ENCODE results near the gene ZBTB18.

Gene ZBTB18

DNA sequence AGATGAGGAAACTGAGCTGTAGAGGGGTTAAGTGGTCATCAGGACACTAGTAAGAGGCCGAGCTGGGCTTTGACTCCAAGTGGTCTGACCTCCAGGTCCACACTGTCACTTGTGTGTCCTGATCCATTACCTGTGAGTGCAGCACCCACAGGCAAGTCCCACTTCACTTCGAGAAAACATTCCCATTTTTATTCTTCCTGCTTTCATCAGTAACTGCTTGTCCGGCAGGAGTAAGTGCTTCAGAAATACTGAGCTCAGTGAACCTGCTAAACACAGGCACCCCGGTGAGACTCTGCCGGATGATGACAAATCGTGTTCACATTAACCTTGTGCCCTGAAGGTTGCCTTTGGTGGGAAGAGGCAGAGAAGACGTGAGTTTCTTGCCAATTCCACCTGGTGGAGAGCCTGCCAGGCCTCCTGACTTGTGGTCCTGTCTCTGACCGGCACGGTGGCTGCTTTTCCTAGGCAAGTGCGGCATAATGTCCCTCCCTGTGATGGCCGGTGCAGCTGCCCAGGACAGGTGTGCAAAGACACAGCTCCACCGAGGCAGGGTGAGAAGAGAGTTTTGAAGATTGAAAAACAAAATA is 29.4 kb downstream of the ZBTB18 start:
- no peak for DNase-seq (ENCODE audit: insufficient read length)
- FAIRE-seq = no peak
- TF ChIP-seq POLR2A (IDR thresholded peaks at IDR 0.05; ENCODE audit: low read depth, low read length) = no peak
- TF ChIP-seq POLR2AphosphoS5 (IDR thresholded peaks at IDR 0.05; ENCODE audit: low read depth, low read length) = no peak
- TF ChIP-seq TAF1 (IDR thresholded peaks at IDR 0.05; ENCODE audit: borderline replicate concordance, low read depth, low read length) = no peak

DNA sequence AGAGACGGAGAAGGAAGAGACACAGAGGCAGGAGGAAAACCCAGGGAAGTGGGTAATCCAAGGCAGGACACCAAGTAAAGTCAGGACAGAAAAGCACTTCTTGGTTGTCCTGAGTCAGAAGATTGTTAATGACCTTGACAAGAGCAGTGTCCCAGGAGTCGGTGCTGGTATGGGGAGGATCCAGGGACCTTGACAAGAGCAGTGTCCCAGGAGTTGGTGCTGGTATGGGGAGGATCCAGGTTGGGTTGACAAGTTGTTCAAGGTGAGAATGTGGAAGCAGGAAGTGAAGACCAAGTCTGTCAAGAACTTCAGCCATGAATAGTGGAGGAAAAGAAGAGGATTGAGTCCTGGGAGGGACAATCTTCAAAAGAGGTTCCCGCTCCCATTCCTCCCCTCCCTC is 31.9 kb downstream of the ZBTB18 start:
- no peak for TF ChIP-seq TAF1 (IDR thresholded peaks at IDR 0.05; ENCODE audit: borderline replicate concordance, low read depth, low read length)
- TF ChIP-seq POLR2A (IDR thresholded peaks at IDR 0.05; ENCODE audit: low read depth, low read length) = no peak
- no peak for TF ChIP-seq POLR2AphosphoS5 (IDR thresholded peaks at IDR 0.05; ENCODE audit: low read depth, low read length)
- no peak for FAIRE-seq
- DNase-seq (ENCODE audit: insufficient read length) = no peak

DNA sequence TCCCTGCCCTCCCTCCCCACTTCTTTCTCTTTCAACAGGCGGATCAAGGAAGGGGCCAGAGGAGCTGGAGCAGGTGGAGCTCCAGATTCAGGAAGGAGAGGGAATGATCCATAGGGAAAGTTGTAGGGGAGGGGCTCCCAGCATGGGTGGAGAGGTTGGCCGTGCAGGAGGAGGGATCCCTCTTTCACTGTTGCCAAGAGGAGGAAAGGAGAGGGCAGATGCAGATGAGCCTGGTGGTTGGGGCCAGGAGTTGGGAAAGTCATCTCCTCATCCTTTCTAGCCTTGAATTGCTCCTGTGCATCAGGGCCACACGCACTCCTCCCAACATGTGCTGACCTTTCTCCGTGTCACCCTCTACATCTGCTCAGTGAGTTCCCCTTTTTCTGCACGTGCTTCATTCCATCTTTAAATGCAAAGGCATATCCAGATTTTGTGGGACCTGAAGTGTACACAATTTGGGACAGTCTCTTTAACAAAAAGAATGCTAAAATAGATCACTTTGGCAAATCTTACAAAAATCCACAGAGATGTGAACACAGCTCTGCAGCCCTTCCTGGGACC is 32.4 kb downstream of the ZBTB18 start:
- no peak for DNase-seq (ENCODE audit: insufficient read length)
- no peak for TF ChIP-seq POLR2AphosphoS5 (IDR thresholded peaks at IDR 0.05; ENCODE audit: low read depth, low read length)
- no peak for TF ChIP-seq POLR2A (IDR thresholded peaks at IDR 0.05; ENCODE audit: low read depth, low read length)
- TF ChIP-seq TAF1 (IDR thresholded peaks at IDR 0.05; ENCODE audit: borderline replicate concordance, low read depth, low read length) = no peak
- no peak for FAIRE-seq

DNA sequence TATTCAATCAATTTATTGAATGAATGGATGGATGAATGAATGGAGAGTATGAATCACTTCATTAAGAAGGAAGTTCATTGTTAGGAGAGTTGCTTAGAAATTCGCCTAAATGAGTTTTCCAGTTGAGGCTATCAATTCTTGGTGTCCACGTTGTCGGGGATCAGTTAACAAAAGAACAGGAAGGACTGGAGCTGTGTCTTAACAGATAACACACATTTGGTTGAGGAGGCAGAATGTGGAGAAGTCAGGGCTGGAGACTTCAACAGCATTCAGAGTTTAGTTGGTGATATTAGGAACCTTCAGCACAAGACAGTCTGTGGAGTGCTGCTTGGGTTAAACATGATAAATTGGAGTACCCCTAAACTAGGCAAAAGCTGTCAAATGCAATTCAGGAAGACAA is 33.7 kb downstream of the ZBTB18 start:
- FAIRE-seq (no peak), DNase-seq (ENCODE audit: insufficient read length) (no peak)
- TF ChIP-seq TAF1 (IDR thresholded peaks at IDR 0.05; ENCODE audit: borderline replicate concordance, low read depth, low read length) = no peak
- no peak for TF ChIP-seq POLR2A (IDR thresholded peaks at IDR 0.05; ENCODE audit: low read depth, low read length)
- TF ChIP-seq POLR2AphosphoS5 (IDR thresholded peaks at IDR 0.05; ENCODE audit: low read depth, low read length) = no peak

- DNase-seq (ENCODE audit: insufficient read length) = no peak
- no peak for FAIRE-seq
- TF ChIP-seq POLR2AphosphoS5 (IDR thresholded peaks at IDR 0.05; ENCODE audit: low read depth, low read length) (no peak), POLR2A (IDR thresholded peaks at IDR 0.05; ENCODE audit: low read depth, low read length) (no peak), TAF1 (IDR thresholded peaks at IDR 0.05; ENCODE audit: borderline replicate concordance, low read depth, low read length) (no peak)
Observed at GRCh38 chr1:244085891-244086290, 34.8 kb downstream of the ZBTB18 start.

GRCh38 chr1:244087021-244087560 is 36.0 kb downstream of the ZBTB18 start:
- FAIRE-seq = no peak
- no peak for DNase-seq (ENCODE audit: insufficient read length)
- TF ChIP-seq POLR2A (IDR thresholded peaks at IDR 0.05; ENCODE audit: low read depth, low read length) = no peak
- no peak for TF ChIP-seq TAF1 (IDR thresholded peaks at IDR 0.05; ENCODE audit: borderline replicate concordance, low read depth, low read length)
- no peak for TF ChIP-seq POLR2AphosphoS5 (IDR thresholded peaks at IDR 0.05; ENCODE audit: low read depth, low read length)

DNA sequence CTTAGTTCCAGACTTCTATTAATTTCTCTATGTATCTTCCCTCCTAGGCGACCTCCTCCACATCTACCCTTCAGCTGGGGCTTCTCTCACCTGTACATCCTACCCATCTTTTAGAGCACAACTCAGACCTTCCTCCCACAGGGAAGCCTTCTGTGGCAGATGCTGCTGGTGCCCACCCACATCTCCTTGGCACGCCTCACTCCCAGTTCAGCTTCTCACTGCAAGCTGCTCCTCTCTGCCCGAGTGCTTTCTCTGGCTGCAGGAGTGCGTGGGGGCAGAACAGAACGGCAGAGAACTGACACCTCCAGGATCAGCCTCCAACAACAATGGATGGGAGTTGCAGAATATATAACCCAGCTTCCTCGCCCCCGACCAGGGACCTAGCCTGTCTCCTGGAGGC is 36.5 kb downstream of the ZBTB18 start:
- no peak for DNase-seq (ENCODE audit: insufficient read length)
- FAIRE-seq = no peak
- no peak for TF ChIP-seq POLR2AphosphoS5 (IDR thresholded peaks at IDR 0.05; ENCODE audit: low read depth, low read length)
- TF ChIP-seq TAF1 (IDR thresholded peaks at IDR 0.05; ENCODE audit: borderline replicate concordance, low read depth, low read length) = no peak
- no peak for TF ChIP-seq POLR2A (IDR thresholded peaks at IDR 0.05; ENCODE audit: low read depth, low read length)

DNA sequence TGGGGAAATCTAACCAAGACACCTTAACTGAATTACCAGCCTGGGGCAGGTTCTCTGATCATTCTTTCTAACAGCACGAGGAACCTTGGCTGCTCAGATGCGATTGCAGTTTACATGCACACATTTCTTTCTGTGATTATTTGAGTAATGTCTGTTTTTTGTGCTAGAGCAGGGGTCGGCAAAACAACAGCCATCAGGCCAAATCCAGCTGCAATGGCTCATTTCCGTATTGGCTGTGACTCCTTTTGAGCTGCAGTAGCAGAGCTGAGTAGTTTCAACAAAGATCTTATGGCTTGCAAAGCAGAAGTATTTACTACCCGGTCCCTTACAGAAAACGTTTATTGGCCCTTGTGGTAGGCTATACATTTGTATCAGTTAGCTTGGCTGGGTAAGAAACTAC is 37.1 kb downstream of the ZBTB18 start:
- no peak for FAIRE-seq
- DNase-seq (ENCODE audit: insufficient read length) = no peak
- TF ChIP-seq POLR2A (IDR thresholded peaks at IDR 0.05; ENCODE audit: low read depth, low read length) = no peak
- no peak for TF ChIP-seq POLR2AphosphoS5 (IDR thresholded peaks at IDR 0.05; ENCODE audit: low read depth, low read length)
- TF ChIP-seq TAF1 (IDR thresholded peaks at IDR 0.05; ENCODE audit: borderline replicate concordance, low read depth, low read length) = no peak

- DNase-seq (ENCODE audit: insufficient read length) = no peak
- TF ChIP-seq TAF1 (IDR thresholded peaks at IDR 0.05; ENCODE audit: borderline replicate concordance, low read depth, low read length) (no peak), POLR2A (IDR thresholded peaks at IDR 0.05; ENCODE audit: low read depth, low read length) (no peak), POLR2AphosphoS5 (IDR thresholded peaks at IDR 0.05; ENCODE audit: low read depth, low read length) (no peak)
- FAIRE-seq = no peak
Observed at GRCh38 chr1:244089561-244089960, 38.5 kb downstream of the ZBTB18 start.

DNA sequence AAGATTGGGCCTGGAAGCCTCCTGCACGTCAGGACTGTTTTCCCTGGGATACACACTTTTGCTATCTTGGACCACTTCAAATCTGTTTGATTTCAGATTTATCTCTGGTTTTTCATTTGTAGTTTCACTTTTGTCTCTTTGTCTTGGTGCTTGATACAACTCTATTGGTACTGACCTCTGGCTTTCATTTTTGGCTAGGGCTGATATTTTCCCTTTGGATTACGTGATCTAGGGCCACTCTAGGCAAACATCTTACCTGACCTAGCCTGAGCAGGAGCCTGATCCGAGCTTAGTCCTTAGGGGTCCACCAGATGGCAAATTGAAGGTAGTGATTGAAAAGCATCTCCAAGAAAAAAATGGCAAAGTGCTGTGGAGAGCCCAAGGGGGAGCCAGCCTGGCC is 39.6 kb downstream of the ZBTB18 start:
- TF ChIP-seq POLR2AphosphoS5 (IDR thresholded peaks at IDR 0.05; ENCODE audit: low read depth, low read length) (no peak), TAF1 (IDR thresholded peaks at IDR 0.05; ENCODE audit: borderline replicate concordance, low read depth, low read length) (no peak), POLR2A (IDR thresholded peaks at IDR 0.05; ENCODE audit: low read depth, low read length) (no peak)
- FAIRE-seq = no peak
- no peak for DNase-seq (ENCODE audit: insufficient read length)

GRCh38 chr1:244092293-244092963 is 41.3 kb downstream of the ZBTB18 start:
- FAIRE-seq = no peak
- DNase-seq (ENCODE audit: insufficient read length) = no peak

More at GRCh38 chr1:244092293-244092963, 41.3 kb downstream of the ZBTB18 start:
- TF ChIP-seq TAF1 (IDR thresholded peaks at IDR 0.05; ENCODE audit: borderline replicate concordance, low read depth, low read length) = no peak
- no peak for TF ChIP-seq POLR2AphosphoS5 (IDR thresholded peaks at IDR 0.05; ENCODE audit: low read depth, low read length)
- no peak for TF ChIP-seq POLR2A (IDR thresholded peaks at IDR 0.05; ENCODE audit: low read depth, low read length)

Data from GM12892 (cell line).